Measurements from ENCODE around the gene LGALS3BP. TPM values are rescaled to one million over a fixed set of nuclear protein-coding genes. Genes with fewer than 3 reads are reported as not detected.
A peak's percentile ranks its signal among the peaks of the same experiment; 100 is the strongest.

The LGALS3BP gene
- total RNA-seq, 2 donors from 2014 or later, result 44.8 to 48.2 TPM

DNA sequence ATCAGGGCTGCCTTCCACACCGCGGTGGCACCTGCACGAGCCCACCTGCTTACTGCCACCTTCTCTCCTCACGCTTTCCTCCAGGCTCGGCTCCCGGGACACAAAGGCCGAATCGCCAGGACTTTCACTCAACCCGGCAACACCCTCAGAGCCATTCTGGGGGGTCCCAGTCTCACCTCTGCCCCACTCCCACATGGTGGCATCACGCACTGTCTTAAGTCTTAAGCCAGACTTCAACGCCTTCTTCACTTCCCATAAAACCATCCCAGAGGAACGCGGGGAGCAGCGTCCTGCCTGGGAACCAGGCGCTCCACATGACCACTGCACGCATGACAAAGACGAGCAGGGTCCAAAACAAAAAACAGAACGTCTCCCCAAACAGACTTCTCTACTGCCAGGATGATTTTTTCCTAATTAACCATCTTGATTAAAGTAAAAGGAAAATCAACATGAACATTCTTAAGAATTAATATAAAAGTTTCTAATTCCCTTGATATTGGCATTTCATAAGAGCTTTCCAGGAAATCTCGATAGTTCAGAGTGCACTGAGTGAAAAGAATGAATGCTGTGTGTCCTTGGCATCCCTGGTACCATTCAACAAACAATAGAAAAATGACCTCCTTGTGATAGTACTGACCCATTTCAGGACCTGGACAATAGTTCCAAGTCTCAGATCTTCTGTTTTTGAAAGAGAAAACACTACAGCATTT is 27.2 kb upstream of the LGALS3BP start:
- peak overlapping the region; percentile 99 for H3K27ac Mint-ChIP-seq
- H3K36me3 Mint-ChIP-seq (ENCODE audit: low read depth), result peaks cover 46% of the 10 kb centered on the region
- peak overlapping the region; percentile 96 for H3K4me3 Mint-ChIP-seq
- no peak for ATAC-seq (replicated peaks)
- H3K27me3 Mint-ChIP-seq, result no peaks in the 10 kb centered on the region
- no peaks in the 10 kb centered on the region for H3K9me3 Mint-ChIP-seq
- peaks cover 25% of the 10 kb centered on the region for H3K4me1 Mint-ChIP-seq

DNA sequence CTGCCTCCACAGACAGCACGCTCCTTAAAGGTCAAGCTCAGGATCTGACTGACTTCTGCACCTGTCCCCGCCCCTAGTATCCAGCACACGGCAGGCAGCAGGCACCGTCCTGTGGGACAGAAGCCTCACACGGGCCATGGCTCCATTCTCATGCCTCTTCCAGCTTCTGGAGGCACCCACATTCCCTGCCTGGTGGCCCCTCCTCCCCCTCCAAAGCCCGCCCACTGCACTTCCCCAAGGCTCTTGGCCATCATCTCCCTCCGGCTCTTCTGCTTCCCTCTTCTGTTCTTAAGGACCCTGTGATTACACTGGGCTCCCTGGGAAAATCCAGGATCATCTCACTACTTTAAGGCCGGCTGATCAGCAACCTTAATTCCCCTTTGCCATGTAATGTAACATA is 26.3 kb upstream of the LGALS3BP start:
- Mint-ChIP-seq H3K27me3 (no peaks in the 10 kb centered on the region), H3K36me3 (ENCODE audit: low read depth) (peaks cover 55% of the 10 kb centered on the region), H3K27ac (peak overlapping the region; percentile 48), H3K4me1 (peaks cover 25% of the 10 kb centered on the region), H3K4me3 (peak overlapping the region; percentile 96), H3K9me3 (no peaks in the 10 kb centered on the region)
- no peak for ATAC-seq (replicated peaks)

DNA sequence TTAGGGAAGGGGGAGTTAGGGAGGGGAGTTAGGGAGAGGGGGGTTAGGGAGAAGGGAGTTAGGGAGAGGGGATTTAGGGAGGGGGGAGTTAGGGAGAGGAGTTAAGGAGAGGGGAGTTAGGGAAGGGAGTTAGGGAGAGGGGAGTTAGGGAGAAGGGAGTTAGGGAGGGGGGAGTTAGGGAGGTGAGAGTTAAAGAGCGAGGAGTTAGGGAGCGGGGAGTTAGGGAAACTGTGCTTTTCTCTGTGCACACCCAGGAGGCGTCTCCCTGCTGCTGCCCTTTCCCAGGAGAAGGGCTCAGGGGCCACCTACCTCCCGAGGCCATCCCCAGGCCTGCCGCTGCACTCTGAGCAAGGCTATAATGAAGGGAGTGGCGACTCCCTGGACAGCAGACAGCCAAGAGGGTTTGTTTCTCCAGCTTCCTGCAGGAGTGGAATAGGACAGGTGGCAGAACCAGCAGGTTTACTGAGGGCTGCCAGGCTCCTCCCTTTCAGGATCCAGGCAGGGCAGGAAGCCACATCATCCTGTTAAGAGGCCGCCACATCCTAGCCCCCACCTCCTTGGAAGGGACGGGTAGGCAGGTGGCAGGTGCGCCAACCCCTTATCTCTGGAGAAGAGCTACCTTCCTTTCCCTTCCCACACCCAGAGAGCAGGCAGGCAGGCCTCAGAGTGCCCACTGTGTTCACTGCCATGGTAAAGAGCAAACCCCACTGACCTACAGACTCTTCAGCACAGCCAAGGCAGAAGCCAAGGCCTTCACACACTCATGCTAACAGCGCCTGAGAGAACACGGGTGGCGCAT is 25.5 kb upstream of the LGALS3BP start:
- Mint-ChIP-seq H3K27me3 (no peaks in the 10 kb centered on the region), H3K27ac (peak overlapping the region; percentile 48), H3K36me3 (ENCODE audit: low read depth) (peaks cover 62% of the 10 kb centered on the region), H3K9me3 (no peaks in the 10 kb centered on the region), H3K4me1 (peaks cover 25% of the 10 kb centered on the region), H3K4me3 (peak overlapping the region; percentile 96)
- ATAC-seq (replicated peaks), result no peak

DNA sequence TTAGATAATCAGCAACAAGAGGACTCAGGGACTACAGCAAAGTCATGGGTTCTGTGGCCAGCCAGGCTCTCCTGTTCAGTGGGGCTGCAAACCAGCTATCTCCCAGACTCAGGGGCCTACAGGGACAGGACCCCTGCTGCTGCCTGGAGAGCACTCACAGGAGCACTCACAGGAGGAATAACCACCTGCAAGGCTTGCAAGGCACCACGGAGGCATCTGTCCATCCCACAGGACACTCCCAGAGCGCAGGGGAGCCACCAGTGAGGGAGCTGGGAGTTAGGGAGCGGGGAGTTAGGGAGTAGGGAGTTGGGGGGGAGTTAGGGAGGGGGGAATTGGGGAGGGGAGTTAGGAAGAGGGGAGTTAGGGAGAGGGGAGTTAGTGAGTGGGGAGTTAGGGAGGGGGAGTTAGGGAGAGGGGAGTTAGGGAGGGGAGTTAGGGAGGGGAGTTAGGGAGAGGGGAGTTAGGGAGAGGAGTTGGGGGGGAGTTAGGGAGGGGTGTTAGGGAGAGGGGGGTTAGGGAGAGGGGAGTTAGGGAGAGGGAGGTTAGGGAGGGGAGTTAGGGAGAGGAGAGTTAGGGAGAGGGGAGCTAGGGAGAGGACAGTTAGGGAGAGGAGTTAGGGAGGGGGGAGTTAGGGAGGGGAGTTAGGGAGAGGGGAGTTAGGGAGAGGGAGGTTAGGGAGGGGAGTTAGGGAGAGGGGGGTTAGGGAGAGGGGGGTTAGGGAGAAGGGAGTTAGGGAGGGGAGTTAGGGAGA is 24.1 kb upstream of the LGALS3BP start:
- no peak overlapping the region for H3K27ac Mint-ChIP-seq
- no peak overlapping the region for H3K4me3 Mint-ChIP-seq
- peaks cover 63% of the 10 kb centered on the region for H3K36me3 Mint-ChIP-seq (ENCODE audit: low read depth)
- no peaks in the 10 kb centered on the region for H3K27me3 Mint-ChIP-seq
- H3K4me1 Mint-ChIP-seq, result peaks cover 24% of the 10 kb centered on the region
- ATAC-seq (replicated peaks), result no peak
- no peaks in the 10 kb centered on the region for H3K9me3 Mint-ChIP-seq

DNA sequence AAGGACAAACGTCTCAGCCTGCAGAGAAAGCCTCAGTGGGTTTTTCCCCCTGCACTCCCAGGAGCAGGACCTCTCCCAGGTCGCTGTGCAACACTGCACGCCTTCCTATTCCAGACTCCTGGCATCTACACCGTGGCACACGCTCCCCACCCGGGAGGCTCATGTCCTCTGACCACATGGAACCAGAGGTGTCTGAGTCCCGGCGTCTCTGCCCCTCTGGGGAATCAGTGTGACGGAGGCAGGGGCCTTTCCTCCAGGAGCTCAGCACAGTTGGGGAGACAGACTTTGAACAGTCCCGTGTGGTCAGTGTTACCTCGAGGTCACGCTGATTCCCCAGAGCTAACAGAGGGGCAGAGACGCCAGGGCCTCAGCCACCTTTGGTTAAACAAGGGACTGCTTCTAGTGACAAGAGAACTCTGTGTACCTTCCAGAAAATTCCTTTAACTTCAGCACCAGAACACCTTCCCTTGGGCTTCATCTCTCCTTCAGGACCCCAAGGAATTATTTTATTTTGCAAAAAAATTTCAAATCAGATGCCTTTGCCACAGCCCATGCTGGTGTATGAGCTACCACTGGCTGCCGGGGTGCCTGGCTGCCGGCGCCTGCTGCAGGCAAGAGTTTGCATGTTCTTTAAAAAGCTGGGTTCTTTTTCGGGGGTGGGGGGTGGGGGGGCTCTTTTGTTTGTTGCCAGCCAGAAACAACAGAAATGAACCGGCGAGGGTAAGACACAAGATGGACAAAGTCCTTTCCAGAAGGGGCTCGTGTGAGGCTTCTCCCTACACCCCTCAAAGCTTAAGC is 23.3 kb upstream of the LGALS3BP start:
- H3K27ac Mint-ChIP-seq, result peak overlapping the region; percentile 28
- H3K4me1 Mint-ChIP-seq, result peaks cover 16% of the 10 kb centered on the region
- peaks cover 63% of the 10 kb centered on the region for H3K36me3 Mint-ChIP-seq (ENCODE audit: low read depth)
- H3K9me3 Mint-ChIP-seq, result no peaks in the 10 kb centered on the region
- H3K27me3 Mint-ChIP-seq, result no peaks in the 10 kb centered on the region
- H3K4me3 Mint-ChIP-seq, result no peak overlapping the region
- no peak for ATAC-seq (replicated peaks)

DNA sequence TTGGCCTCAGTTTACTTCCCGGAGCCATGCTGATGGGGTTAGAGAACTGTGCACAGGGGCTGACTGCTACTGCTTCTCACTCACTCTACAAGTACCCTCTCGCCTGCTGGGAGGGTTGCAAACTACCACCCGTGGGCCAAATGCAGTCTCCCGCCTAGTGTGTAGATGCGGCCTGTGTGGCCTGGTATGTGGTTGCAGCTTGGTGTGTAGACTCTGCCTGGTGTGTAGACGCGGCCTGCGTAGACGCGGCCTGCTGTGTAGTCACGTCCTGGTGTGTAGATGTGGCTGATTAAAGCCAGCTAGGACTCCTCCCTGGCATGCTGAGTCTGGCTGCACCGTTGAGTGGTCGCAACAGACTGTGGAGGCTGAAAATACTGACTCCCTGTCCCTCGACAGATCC is 22.6 kb upstream of the LGALS3BP start:
- Mint-ChIP-seq H3K9me3 (no peaks in the 10 kb centered on the region), H3K4me3 (no peak overlapping the region), H3K27me3 (no peaks in the 10 kb centered on the region), H3K27ac (peak overlapping the region; percentile 28), H3K36me3 (ENCODE audit: low read depth) (peaks cover 63% of the 10 kb centered on the region), H3K4me1 (peaks cover 12% of the 10 kb centered on the region)
- ATAC-seq (replicated peaks), result no peak

DNA sequence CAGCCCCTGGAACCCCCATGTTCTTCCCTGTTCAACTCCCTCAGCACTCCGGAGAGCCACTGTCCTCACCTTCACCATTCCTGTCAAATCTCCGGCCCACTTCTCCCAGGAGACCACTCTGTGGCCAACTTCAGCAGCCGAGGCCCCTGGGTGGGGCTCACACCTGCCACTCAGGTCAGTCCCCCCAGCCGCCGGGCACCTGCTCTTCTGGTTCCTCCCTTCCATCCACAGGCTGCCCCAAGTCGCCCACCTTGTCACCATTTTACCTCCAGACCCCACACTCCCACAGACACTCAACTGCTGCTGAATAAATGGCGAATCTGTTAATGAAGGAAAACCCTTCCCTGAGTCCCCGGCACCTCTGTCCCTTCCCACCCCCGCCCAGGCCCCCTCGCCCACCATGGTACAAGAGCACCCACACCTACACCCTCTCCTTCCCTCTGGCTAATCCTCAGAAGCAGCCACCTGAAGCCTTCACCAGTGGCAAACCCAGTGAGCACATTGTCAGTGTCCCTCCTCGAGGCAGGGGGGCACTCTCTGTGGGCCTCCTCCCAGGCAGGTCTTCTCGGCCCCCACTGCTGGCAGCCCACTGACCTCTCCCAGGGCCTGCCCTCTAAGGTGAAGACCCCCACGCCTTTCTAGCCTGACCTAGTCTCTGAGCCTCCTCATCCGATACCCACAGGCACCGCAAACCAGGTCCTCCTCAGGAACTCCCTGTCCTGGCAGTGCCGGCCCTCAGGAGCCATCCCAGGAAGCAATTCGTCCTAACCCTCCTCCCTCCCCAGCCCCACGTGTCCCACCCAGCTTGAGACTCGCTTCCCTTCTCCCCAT is 21.7 kb upstream of the LGALS3BP start:
- H3K4me1 Mint-ChIP-seq, result peaks cover 6% of the 10 kb centered on the region
- H3K9me3 Mint-ChIP-seq, result no peaks in the 10 kb centered on the region
- no peak overlapping the region for H3K4me3 Mint-ChIP-seq
- H3K27me3 Mint-ChIP-seq, result no peaks in the 10 kb centered on the region
- peaks cover 65% of the 10 kb centered on the region for H3K36me3 Mint-ChIP-seq (ENCODE audit: low read depth)
- ATAC-seq (replicated peaks), result no peak
- H3K27ac Mint-ChIP-seq, result no peak overlapping the region

DNA sequence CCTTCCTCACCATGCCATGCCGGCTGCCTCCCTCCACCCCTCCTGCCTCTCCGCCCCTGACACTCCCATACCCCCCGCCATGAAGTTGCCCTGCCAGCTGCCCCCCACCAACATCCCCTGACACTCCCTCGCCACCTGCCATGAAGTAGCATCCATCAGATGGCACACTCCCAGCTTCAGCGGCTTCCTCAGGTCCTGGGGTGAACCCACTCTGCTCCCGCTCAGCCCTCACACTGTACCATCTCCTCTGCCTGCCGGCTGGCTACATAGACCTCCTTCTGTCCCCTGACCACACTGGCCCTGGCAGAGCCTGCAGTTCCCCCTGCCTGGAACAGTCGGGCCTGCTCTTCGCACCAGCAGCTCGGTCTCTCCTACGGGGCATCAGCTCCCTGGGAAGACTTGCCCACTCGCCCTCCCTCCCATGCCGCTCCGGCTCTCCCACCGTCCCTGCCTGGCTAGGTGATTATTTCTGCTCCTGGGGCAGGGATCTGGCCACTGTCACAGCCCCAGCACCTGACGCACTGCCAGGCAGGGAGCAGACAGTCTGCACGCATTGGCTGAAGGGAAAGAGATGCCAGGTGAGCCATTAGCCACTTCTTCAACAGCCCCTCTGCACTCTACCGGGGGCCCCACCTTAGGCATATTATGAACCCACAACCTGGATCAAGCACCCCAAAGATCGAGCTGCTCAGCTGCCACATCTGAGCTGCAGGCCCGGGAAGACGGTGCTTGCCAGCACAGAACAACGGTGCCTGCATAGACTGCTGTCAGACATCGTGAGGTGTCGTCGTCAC is 20.9 kb upstream of the LGALS3BP start:
- Mint-ChIP-seq H3K27ac (no peak overlapping the region), H3K27me3 (no peaks in the 10 kb centered on the region), H3K36me3 (ENCODE audit: low read depth) (peaks cover 72% of the 10 kb centered on the region), H3K4me3 (no peak overlapping the region), H3K4me1 (no peaks in the 10 kb centered on the region), H3K9me3 (no peaks in the 10 kb centered on the region)
- ATAC-seq (replicated peaks), result no peak

DNA sequence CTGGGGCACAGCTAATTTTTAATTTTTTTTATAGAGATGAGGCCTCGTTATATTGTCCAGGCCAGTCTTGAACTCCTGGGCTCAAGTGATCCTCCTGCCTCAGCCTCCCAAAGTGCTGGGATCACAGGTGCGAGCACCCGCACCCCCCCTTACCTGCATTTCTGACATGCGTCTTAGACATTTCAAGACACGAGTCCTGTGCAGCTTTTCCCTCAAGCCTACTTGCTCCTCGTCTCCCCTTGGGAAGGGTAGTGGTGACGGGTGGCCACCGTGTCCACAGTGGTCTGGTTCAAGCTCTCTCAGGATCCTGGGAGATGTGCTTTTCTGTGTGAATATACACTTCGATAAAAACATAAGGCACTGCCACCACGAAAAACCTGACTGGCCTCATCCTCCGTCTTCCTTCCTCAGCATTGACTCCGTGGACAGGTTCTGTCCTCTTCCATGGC is 20.2 kb upstream of the LGALS3BP start:
- H3K36me3 Mint-ChIP-seq (ENCODE audit: low read depth), result peaks cover 78% of the 10 kb centered on the region
- no peaks in the 10 kb centered on the region for H3K9me3 Mint-ChIP-seq
- H3K27me3 Mint-ChIP-seq, result no peaks in the 10 kb centered on the region
- no peaks in the 10 kb centered on the region for H3K4me1 Mint-ChIP-seq
- H3K4me3 Mint-ChIP-seq, result no peak overlapping the region
- no peak overlapping the region for H3K27ac Mint-ChIP-seq
- ATAC-seq (replicated peaks), result no peak

DNA sequence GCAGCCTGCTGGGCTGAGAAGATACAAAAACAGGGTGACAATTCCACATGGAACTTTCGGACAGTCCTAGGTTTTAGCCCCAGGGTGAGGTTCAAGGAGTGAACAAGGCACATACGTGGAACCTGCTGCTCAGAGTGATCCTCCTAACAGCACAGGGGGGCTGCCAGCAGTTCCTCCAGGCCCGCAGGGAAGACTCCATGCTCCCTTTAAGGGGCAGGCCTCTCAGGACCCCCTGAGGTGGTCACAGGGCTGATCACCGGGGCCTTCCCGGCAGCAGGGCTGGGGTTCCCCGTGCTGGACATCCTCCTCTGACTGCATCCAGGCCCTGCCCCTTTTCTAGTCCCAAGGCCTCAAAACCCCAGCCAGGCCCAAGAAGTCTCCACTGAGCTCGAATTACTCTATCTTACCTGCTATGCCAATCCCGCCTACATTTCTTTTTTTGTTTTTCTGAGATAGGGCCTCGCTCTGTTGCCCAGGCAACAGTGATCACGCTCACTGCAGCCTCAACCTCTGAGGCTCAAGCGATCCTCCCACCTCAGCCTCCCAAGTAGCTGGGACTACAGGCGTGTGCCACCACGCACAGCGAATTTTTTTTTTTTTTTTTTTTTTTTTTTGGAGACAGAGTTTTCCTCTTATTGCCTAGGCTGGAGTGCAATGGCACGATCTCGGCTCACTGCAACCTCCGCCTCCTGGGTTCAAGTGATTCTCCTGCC is 19.5 kb upstream of the LGALS3BP start:
- Mint-ChIP-seq H3K27me3 (no peaks in the 10 kb centered on the region), H3K4me1 (no peaks in the 10 kb centered on the region), H3K9me3 (no peaks in the 10 kb centered on the region), H3K27ac (no peak overlapping the region), H3K4me3 (no peak overlapping the region), H3K36me3 (ENCODE audit: low read depth) (peaks cover 86% of the 10 kb centered on the region)
- ATAC-seq (replicated peaks), result no peak

DNA sequence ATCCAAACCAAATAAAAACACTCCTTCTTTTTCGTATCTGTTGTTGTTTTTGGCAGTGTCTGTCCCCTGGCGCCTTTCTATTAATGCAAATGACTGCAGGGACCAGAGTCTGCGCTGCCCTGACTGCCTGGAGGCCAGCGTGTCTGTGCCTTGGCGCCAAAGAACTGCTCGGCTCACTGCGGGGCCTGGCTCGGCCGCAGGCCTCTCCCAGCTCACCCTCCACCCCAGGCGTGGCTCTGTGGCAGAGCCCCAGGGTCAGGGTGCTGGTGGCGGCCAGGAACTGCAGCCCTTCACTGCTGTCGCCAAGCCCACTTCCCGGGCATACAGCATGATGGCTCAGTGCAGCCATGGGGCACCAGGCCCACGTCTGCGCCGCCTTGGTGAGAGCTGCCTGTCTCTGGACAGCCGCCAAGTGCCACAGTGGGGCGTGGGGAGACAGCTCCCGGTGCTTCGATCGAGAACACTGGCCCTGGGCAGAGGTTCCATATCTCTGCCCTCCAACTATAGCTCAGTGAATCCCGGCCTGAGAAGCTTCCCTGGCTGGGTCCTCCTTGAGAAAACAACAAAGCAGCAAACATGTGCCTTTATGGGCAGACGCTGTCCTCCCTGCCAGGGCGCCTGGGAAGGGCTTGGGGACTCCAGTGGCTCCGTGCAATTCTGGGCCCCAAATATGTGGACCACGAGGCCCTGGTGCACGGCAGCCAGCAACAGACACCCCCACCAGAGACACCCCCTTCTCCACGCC is 18.8 kb upstream of the LGALS3BP start:
- no peaks in the 10 kb centered on the region for H3K27me3 Mint-ChIP-seq
- H3K4me3 Mint-ChIP-seq, result no peak overlapping the region

DNA sequence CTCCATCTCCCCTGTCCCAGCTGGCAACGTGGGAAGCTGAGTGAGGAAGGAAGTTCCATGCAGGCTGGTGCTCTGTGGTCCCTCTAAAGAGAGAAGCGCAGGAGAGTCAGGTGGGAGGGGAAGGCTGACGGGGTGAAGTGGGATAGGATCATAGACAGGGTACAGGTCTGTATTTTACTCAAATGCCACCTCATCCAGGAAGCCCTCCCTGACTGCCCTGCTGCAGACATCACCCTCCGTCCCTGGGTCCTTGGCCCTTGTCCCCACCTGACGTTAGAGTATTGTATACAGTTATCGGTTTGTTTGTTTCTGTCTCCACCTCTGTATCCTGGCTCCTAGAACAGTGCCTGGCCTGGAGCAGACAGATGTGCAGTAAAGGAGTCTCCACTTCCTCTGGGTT is 18.2 kb upstream of the LGALS3BP start:
- Mint-ChIP-seq H3K27ac (no peak overlapping the region), H3K36me3 (ENCODE audit: low read depth) (peaks cover 97% of the 10 kb centered on the region), H3K4me1 (peaks cover 2% of the 10 kb centered on the region), H3K27me3 (no peaks in the 10 kb centered on the region), H3K4me3 (no peak overlapping the region), H3K9me3 (no peaks in the 10 kb centered on the region)
- ATAC-seq (replicated peaks), result no peak

More for the DNA sequence above, 18.8 kb upstream of the LGALS3BP start:
- Mint-ChIP-seq H3K9me3 (no peaks in the 10 kb centered on the region), H3K27ac (no peak overlapping the region), H3K36me3 (ENCODE audit: low read depth) (peaks cover 93% of the 10 kb centered on the region), H3K4me1 (no peaks in the 10 kb centered on the region)
- ATAC-seq (replicated peaks), result no peak

All from activated T-helper 17 cell treated with anti-CD3 and anti-CD28 coated beads, Interleukin-2, amount 50 U/mL, for 72 hours (primary cell).